NCI-H2029 (cell line): ENCODE measurements around the gene GRID2.
"Not testable (repeated sequence)": the region's sequence is repeated elsewhere in the genome, so short reads cannot be mapped to it uniquely, and the experiment has no call there.

Experiments used
- DNase-seq: peaks from one replicate; lab custom pipeline; 2025; lab: John Stamatoyannopoulos, UW

Gene GRID2

DNA sequence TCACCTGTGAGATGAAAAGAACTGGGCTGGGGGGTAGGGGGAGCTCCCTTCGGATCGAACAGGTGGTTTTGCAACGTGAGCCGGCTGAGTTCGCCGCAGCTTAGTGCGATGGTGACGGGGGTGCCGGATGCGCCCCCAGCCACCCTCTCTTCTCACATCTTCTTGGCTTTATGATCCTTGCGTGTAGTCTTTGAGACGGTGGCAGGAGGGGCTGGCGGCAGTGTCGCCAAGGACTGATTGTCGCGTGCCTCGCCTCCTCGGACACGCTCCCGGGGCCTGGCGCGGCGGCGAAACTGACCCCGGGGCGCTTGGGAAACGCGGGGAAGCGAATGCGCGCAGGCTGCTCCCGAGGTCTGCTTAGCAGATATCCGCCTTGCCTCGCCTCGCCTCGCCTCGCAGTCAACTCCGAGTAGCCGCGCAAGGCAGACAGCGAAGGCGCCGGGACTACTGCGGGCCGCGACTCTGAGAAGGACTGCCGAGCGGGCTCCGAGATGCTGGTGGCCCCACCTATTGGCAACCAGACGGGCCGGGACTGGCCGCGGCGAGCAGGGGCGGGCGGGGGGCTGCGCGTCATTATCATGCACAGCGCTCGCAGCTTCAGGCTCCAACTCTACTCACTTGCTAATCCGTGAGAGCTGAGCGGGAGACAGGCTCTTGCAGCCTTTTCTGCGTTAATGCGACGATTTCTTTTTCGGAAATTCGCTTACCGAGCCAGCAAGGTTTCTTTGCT is 1.5 kb downstream of the GRID2 start:
- peak; percentile 37 for DNase-seq

GRCh38 chr4:92305878-92306520 is 2.2 kb downstream of the GRID2 start:
- DNase-seq = no peak

- DNase-seq = no peak
These were observed 3.4 kb downstream of the GRID2 start for GRCh38 chr4:92307181-92307580.

DNA sequence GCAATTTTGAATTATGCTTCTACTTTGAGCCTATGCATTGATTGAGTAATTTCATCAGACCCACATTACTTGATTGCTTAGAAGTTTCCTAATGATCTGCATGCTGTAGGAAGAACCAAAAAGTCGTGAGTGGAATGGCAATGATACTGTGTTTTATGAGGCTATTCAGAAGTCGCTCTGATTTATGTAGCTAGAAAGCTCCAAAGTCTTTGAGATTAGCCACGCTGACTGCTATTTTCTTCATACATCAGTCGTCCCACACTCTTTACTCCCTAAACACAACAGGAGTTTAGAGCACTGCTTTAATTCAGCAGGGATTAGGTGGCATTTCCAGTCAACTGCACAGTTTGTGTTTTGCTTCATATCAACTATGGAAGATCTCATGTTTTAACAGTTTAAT is 4.1 kb downstream of the GRID2 start:
- DNase-seq = no peak

DNA sequence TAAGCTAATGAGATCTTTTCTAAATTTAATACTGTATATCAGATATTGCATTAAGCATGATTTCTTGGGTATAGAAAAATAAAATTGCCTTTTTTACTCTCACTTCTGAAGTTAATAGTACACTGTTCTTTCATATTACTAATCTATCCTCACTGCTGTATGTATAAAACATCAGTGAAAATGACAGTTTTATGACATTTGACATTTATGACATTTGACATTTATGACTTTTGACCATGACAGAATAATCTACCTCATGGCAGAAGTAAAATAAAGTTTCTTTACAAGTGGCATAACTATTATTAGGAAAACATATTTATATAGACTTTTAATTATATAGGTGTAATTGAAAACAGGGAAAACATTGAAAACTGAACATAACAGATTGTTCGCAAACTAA is 13.3 kb downstream of the GRID2 start:
- DNase-seq = no peak

GRCh38 chr4:92328095-92328494 is 24.3 kb downstream of the GRID2 start:
- DNase-seq = no peak

- DNase-seq = no peak
These were observed 29.2 kb downstream of the GRID2 start for GRCh38 chr4:92333016-92333415.

DNA sequence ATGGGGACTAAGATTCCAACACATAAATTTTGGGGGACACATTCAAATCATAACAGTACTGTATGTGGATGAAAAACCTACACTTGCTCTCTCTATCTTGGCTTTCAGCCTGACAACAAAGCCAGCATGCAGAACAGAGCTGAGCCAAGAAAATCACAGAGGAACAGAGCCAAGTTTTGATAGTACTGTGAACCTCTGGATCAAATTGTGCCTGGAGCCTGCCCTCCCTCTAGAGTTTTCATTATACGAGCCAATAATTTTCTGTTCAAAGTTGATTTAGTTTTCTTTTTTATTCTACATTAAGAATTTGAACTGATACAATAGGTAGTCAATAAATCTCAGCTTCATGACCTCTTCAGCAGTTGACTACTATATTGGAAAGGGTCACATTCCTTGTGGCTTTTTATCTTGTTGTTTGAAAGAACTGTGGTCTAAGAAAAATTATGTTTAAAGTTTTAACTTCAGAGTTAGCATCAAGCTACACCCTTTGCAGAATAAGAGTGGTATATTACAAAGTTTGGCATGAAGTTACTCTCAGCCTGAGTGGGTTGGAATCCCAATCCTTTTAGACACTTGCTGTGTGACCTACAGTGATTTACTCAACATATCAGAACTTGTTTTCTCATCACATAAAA is 31.1 kb downstream of the GRID2 start:
- DNase-seq = no peak

- no peak for DNase-seq
These were observed 35.9 kb downstream of the GRID2 start for GRCh38 chr4:92339676-92340075.

GRCh38 chr4:92344216-92344615 is 40.5 kb downstream of the GRID2 start:
- no peak for DNase-seq

- DNase-seq = no peak
These were observed 42.5 kb downstream of the GRID2 start for GRCh38 chr4:92346289-92346688.

- DNase-seq = no peak
These were observed 54.2 kb downstream of the GRID2 start for GRCh38 chr4:92357966-92358365.

DNA sequence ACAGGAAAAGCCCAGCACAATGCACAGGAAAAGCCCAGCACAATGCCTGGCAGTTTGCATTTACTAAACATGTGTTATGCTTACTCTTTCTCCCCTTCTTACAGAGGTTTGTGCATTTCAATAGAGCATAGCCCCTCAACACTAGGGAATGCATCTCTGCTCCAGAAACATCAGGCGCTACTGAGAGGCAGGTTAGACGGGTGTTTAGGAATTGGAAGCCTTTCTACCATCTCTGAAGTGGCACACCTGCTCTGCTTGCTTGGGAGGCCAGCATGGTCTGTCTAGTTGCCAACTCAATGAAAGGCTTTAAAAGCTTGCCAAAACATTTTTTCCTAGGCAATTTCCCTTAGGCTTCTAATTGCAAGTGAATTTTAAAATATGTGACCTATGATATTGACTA is 55.7 kb downstream of the GRID2 start:
- DNase-seq = no peak

GRCh38 chr4:92362028-92362427 is 58.3 kb downstream of the GRID2 start:
- no peak for DNase-seq

GRCh38 chr4:92368653-92369052 is 64.9 kb downstream of the GRID2 start:
- DNase-seq = no peak

- no peak for DNase-seq
These were observed 77.8 kb downstream of the GRID2 start for GRCh38 chr4:92381616-92382015.

- no peak for DNase-seq
These were observed 78.4 kb downstream of the GRID2 start for GRCh38 chr4:92382128-92382527.

- DNase-seq = peak; percentile 25
These were observed 83.8 kb downstream of the GRID2 start for GRCh38 chr4:92387459-92388069.

DNA sequence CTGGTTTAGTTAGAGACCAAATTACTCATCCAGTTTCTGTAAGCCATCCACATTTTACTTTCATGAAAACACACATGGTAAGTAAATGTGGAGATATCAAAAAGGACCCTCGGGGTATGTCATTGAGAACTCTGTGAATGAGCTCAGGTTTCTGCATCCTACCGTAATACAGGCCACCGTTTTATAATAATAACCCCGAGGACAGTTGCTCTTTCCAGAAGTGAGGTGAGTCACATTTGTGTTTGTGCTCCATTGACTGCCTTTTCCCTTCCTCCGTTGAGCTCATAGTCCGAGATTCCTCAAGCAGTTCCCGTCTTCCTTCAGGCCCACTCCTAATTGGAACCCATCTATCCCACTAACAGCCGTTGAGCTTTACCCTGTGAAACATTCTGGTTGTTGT is 95.3 kb downstream of the GRID2 start:
- no peak for DNase-seq

DNA sequence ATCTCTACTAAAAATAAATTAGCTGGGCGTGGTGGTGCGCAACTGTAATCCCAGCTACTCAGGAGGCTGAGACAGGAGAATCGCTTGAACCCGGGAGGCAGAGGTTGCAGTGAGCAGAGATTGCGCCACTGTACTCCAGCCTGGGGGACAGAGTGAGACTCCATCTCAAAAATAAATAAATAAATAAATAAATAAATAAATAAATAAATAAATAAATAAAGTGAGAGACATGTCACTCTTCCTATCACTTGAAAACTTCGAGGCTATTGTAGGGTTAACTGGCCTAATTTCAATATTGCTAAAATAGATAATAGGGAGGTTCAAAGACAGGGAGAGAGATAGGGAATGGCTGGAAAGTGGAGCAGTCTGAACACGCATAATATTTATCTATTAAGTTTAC is 99.8 kb downstream of the GRID2 start:
- not testable (repeated sequence) for DNase-seq

DNA sequence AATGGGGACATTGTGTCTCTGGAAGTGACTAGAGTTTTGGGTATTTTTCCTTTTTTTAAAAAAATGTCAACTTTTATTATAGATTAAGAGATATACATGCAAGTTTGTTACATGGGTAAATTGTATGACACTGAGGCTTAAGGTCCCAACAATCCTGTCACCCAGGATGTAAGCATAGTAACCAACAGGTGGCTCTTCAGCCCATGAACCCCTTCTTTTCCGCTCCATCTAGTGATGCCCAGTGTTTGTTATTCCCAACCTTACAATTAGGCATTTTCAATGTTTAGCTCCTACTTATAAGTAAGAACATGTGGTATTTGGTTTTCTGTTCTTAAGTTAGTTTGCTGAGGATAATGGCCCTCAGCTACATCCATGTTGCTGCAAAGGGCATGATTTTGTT is 102.7 kb downstream of the GRID2 start:
- no peak for DNase-seq

- DNase-seq = no peak
These were observed 118.2 kb downstream of the GRID2 start for GRCh38 chr4:92421920-92422319.

DNA sequence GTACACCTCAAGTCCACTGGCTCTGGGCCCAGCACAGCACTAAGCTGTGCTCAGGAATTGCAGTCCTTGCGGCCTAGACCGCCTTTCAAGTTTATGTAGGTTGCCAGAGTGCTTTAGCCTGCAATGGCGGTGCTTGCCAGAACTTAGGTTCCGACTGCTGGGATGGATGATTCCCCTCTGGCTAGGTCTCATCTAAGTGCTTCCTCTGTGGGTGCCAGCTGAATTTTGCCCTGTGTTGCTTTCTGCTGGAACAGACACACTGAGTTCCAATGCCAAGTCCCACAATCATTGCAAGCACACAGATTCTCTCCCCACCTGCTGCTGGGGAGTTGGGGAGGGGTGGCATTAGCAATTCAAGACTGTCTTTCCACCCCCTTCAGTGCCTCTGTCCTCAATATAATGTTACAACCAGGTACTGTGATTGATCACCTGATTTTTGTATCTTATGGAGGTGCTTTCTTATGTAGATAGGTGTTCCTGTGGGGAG is 129.5 kb downstream of the GRID2 start:
- no peak for DNase-seq
